Nasal cavity respiratory epithelium epithelial cell of viscerocranial mucosa (primary cell): ENCODE data around the gene NLK. TPM values are rescaled to one million over a fixed set of nuclear protein-coding genes. Genes with fewer than 3 reads are reported as not detected.

ENCODE experiments used
- total RNA-seq: library from RNA; depleted of rRNA; stranded (reverse); fragments of >200 nt; gene quantifications from 2 replicates; pipeline ENCODE4 v1.2.3, GENCODE V29; 2014

Gene NLK
- total RNA-seq, result 14.0 and 19.8 TPM in 2 replicates

DNA sequence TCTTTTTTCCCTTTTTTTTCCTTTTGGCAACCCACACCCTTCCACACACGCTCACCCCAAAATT, at the start of gene NLK:
NLK (plus strand) TSS at position 21 of the 64 bp plus-strand sequence. CDS start 197 bp downstream, outside the sequence.

Other genes starting within 250 kb of the NLK start
- gene NOS2, start 242.1 kb upstream of the NLK start, total RNA-seq, result not detected in 2 replicates
- gene LYRM9, start 149.3 kb upstream of the NLK start, total RNA-seq, result 1.9 and 2.4 TPM in 2 replicates